ENCODE results near the gene NIPAL4.

DNA sequence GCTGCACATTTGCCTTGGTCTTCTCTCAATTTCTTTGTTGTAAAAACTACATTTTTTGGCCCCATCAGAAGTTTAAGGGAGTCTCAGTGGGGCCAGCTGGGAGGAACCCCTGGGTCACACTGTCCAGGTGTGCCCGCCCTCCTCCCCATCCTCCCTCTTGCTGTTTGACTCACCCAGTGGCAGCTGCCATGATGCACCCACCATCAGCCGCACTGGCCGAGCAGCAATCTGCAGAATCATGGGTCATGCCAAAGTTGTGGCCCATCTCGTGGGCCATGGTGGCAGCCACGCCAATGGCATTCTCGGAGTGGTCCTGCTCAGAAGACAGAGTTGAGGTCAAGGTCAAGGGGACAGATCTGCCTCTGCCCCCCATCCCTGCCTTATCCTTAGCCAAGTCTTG, 45.5 kb downstream of the NIPAL4 start:
- TF ChIP-seq, protein P1, sequence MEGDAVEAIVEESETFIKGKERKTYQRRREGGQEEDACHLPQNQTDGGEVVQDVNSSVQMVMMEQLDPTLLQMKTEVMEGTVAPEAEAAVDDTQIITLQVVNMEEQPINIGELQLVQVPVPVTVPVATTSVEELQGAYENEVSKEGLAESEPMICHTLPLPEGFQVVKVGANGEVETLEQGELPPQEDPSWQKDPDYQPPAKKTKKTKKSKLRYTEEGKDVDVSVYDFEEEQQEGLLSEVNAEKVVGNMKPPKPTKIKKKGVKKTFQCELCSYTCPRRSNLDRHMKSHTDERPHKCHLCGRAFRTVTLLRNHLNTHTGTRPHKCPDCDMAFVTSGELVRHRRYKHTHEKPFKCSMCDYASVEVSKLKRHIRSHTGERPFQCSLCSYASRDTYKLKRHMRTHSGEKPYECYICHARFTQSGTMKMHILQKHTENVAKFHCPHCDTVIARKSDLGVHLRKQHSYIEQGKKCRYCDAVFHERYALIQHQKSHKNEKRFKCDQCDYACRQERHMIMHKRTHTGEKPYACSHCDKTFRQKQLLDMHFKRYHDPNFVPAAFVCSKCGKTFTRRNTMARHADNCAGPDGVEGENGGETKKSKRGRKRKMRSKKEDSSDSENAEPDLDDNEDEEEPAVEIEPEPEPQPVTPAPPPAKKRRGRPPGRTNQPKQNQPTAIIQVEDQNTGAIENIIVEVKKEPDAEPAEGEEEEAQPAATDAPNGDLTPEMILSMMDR (IDR thresholded peaks at IDR 0.05) = no peak
- no peak for TF ChIP-seq POLR2A (IDR thresholded peaks at IDR 0.05)
